Stimulated activated naive CD8-positive, alpha-beta T cell treated with anti-CD3 and anti-CD28 coated beads, Interleukin-15, Interleukin-2, amounts not matched to agents 100 ng/mL and 50 ng/mL, for 24 hours (primary cell): ENCODE results near the gene TMEM115.

Experiments used
- H3K27ac Mint-ChIP-seq: one replicate; pipeline ENCODE4 v1.8.0; 2021; ENCODE audit warnings: mild to moderate bottlenecking, mixed read lengths
- H3K27me3 Mint-ChIP-seq: one replicate; pipeline ENCODE4 v1.8.0; 2021; ENCODE audit warnings: mixed read lengths
- H3K36me3 Mint-ChIP-seq: one replicate; pipeline ENCODE4 v1.8.0; 2021; ENCODE audit warnings: low read depth, mixed read lengths
- H3K4me1 Mint-ChIP-seq: one replicate; pipeline ENCODE4 v1.8.0; 2021; ENCODE audit warnings: low read depth, mixed read lengths
- H3K4me3 Mint-ChIP-seq: one replicate; pipeline ENCODE4 v1.8.0; 2021; ENCODE audit warnings: mild to moderate bottlenecking, mixed read lengths
- H3K9me3 Mint-ChIP-seq: one replicate; pipeline ENCODE4 v1.8.0; 2021; ENCODE audit warnings: mixed read lengths

TMEM115 gene

DNA sequence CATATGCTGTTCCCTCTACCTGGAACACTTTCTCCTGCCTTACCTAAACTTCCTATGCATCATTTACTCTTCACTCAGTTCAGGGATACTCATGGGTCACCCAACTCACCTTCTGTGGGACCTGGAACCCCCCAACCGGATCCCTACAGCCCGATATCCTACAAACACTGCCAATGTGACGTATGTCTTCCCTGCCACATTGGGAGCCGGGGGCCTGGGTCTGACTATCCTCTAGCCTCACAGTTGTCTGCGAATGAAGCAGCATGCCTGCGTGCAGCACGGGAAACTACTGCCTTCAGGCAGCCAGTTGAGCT is 9.2 kb downstream of the TMEM115 start:
- peaks cover 23% of the 10 kb centered on the region for H3K36me3 Mint-ChIP-seq
- H3K4me1 Mint-ChIP-seq = peaks cover 67% of the 10 kb centered on the region
- H3K27me3 Mint-ChIP-seq = no peaks in the 10 kb centered on the region
- H3K9me3 Mint-ChIP-seq = no peaks in the 10 kb centered on the region
- peak overlapping the region; percentile 97 for H3K4me3 Mint-ChIP-seq
- peak overlapping the region; percentile 98 for H3K27ac Mint-ChIP-seq

GRCh38 chr3:50347187-50347813 is 12.0 kb downstream of the TMEM115 start:
- Mint-ChIP-seq H3K36me3 (peaks cover 17% of the 10 kb centered on the region), H3K4me3 (no peak overlapping the region), H3K27ac (no peak overlapping the region)

DNA sequence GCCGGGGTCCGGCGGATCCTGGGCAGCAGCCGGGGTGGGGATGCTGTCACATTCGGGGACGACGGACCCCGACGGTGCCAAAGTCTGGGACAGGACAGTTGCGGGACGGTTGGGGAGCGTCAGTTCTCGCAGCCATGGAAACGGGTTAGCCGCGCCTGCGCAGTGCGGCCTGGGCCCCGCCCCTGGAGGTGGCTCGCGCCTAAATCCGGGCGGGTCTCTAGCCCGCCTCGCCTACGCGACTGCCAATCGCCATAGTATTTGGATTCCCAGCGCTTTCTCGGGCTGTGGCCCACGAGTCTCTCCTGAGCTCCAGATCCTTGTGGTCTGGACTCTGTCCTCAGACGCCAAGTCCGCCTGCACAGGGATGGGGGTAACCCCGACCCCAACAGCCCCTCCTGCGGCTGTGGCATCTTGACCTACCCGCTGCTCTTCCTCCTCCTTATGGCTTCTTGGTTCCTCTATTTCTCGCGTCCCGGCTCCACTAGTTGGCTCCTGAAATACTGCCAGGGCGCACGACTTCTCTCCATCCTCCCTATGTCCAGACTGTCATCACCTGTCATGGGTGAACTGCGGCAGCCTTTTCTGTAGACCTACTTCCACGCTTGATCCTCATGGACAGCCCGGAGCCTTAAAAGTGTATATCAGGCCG is 13.6 kb downstream of the TMEM115 start, which contains the start of gene ZMYND10:
ZMYND10 (minus strand) TSS at position 147 of the 649 bp plus-strand sequence. CDS start 153 bp downstream, outside the sequence.
- Mint-ChIP-seq H3K36me3 (peaks cover 17% of the 10 kb centered on the region), H3K27me3 (no peaks in the 10 kb centered on the region), H3K9me3 (no peaks in the 10 kb centered on the region), H3K27ac (peak within 1 kb of the TSS; percentile 9), H3K4me3 (peak within 1 kb of the TSS; percentile 47), H3K4me1 (peaks cover 68% of the 10 kb centered on the region)

More at GRCh38 chr3:50347187-50347813, 12.0 kb downstream of the TMEM115 start:
- no peaks in the 10 kb centered on the region for H3K9me3 Mint-ChIP-seq
- H3K27me3 Mint-ChIP-seq = no peaks in the 10 kb centered on the region
- H3K4me1 Mint-ChIP-seq = peaks cover 67% of the 10 kb centered on the region

GRCh38 chr3:50345008-50345407 is 14.3 kb downstream of the TMEM115 start:
- no peaks in the 10 kb centered on the region for H3K27me3 Mint-ChIP-seq
- peaks cover 65% of the 10 kb centered on the region for H3K4me1 Mint-ChIP-seq
- H3K4me3 Mint-ChIP-seq = peak overlapping the region; percentile 23
- no peaks in the 10 kb centered on the region for H3K9me3 Mint-ChIP-seq
- peaks cover 14% of the 10 kb centered on the region for H3K36me3 Mint-ChIP-seq
- no peak overlapping the region for H3K27ac Mint-ChIP-seq

DNA sequence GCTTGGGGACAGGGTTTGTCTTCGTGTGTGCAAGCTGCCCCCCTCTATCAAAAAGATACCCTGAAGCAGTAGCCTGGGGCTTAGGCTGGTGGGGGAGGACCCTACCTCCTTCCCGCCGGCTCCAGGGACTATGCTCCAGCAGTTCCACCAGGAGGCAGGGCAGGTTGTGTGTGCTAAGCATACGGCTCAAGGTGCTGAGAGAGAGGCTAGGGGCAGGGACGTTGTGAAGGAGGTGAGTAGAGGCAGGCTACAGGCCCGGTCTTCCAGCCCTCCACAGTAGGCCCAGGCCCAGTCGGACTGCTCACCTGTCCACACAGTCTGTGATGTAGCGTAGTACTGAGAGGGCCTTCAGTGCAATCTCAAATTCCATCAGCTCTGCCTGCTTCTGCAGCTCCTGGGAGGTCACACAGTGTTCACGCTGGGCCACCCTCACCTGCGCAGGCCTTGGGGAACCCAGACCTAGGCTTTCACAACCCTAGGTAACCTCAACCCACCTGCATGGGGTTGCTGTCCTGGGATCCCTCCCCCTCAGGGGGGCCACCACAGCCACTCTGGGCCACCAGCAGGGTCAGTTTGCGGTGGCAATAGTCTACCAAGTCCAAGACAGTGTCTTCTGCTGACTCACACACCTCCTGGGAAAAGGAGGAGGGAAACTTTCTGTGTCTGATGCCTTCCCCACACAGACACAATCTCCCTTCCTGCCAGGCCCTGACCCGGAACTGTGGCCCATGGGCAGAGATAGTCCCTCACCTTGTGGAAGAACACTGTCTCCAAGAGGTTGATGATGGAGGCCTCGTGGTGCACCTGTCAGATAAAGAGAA is 16.3 kb downstream of the TMEM115 start:
- H3K27me3 Mint-ChIP-seq = no peaks in the 10 kb centered on the region
- H3K9me3 Mint-ChIP-seq = no peaks in the 10 kb centered on the region
- no peak overlapping the region for H3K27ac Mint-ChIP-seq
- H3K36me3 Mint-ChIP-seq = peaks cover 22% of the 10 kb centered on the region
- no peak overlapping the region for H3K4me3 Mint-ChIP-seq
- H3K4me1 Mint-ChIP-seq = peaks cover 63% of the 10 kb centered on the region

DNA sequence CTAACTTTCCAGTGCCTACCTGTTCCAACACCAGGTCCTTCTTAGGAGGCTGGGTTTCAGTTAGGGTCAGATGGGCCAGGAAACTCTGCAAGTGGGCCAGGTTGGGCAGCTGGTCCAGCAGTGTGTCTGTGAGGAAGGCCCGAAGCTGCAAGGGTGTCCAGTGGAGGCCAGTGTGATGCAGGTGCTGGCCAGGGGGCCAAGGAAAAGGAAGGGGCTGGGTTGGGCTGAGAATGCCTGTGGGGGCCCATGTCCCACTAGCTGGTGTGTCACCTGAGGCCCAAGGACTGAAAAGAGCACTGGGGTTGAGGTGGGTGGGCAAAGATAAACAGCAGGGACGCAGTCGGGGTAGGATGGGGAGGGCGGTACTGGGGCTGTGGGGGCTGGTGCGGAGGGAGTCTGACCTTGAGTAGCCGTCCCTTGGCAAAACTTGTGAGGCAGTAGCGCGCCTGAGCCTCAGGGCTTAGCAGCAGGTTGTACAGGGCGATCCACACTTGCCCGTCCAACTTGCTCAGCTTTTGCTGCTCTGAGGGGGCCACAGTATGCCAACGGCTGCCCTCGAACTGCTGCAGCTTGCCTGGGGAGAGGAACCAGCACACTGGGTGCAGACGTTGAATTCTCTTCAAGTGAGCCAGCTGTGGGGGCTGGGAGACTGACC is 17.2 kb downstream of the TMEM115 start:
- H3K4me1 Mint-ChIP-seq = peaks cover 54% of the 10 kb centered on the region

DNA sequence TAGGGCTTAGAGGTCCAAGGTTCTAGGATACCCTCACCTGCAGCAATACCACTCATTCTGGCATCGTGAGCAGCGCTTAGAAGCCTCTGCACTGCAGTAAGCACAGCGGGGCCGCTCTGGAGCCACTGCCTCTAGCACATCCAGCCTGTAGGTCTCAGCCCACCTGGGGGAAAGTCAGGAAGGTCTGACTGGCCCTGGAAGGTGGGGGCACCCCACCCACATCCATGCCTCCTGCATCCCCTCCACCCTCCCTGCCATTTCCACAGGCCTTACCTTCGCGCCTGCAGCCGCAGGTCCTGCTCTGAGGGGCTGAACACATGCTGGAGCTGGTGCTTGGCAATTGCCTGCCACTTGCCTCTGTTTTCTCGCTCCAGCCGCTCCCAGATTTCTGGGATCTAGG is 17.8 kb downstream of the TMEM115 start:
- H3K27ac Mint-ChIP-seq = peak overlapping the region; percentile 88
- peak overlapping the region; percentile 90 for H3K4me3 Mint-ChIP-seq
- H3K27me3 Mint-ChIP-seq = no peaks in the 10 kb centered on the region
- H3K36me3 Mint-ChIP-seq = peaks cover 19% of the 10 kb centered on the region
- H3K4me1 Mint-ChIP-seq = peaks cover 51% of the 10 kb centered on the region
- H3K9me3 Mint-ChIP-seq = no peaks in the 10 kb centered on the region

More for the DNA sequence above, 17.2 kb downstream of the TMEM115 start:
- Mint-ChIP-seq H3K27ac (no peak overlapping the region), H3K36me3 (peaks cover 17% of the 10 kb centered on the region), H3K27me3 (no peaks in the 10 kb centered on the region), H3K9me3 (no peaks in the 10 kb centered on the region), H3K4me3 (peak overlapping the region; percentile 13)

GRCh38 chr3:50340448-50341329 is 18.6 kb downstream of the TMEM115 start, which contains the start of gene RASSF1:
Gene RASSF1, minus strand, starts transcription at chr3:50340836. Its CDS starts 31 bp downstream, at chr3:50340805.
- H3K9me3 Mint-ChIP-seq = no peaks in the 10 kb centered on the region
- peaks cover 51% of the 10 kb centered on the region for H3K4me1 Mint-ChIP-seq
- H3K27me3 Mint-ChIP-seq = no peaks in the 10 kb centered on the region
- H3K36me3 Mint-ChIP-seq = peaks cover 28% of the 10 kb centered on the region
- H3K27ac Mint-ChIP-seq = peak within 1 kb of the TSS; percentile 88
- peak within 1 kb of the TSS; percentile 90 for H3K4me3 Mint-ChIP-seq

- peak overlapping the region; percentile 90 for H3K4me3 Mint-ChIP-seq
- H3K9me3 Mint-ChIP-seq = no peaks in the 10 kb centered on the region
- H3K27me3 Mint-ChIP-seq = no peaks in the 10 kb centered on the region
- peak overlapping the region; percentile 88 for H3K27ac Mint-ChIP-seq
- peaks cover 34% of the 10 kb centered on the region for H3K36me3 Mint-ChIP-seq
- H3K4me1 Mint-ChIP-seq = peaks cover 53% of the 10 kb centered on the region
These were observed 19.2 kb downstream of the TMEM115 start for GRCh38 chr3:50340147-50340447.

GRCh38 chr3:50339485-50340146 is 19.7 kb downstream of the TMEM115 start:
- no peaks in the 10 kb centered on the region for H3K27me3 Mint-ChIP-seq
- peak overlapping the region; percentile 90 for H3K4me3 Mint-ChIP-seq
- H3K27ac Mint-ChIP-seq = peak overlapping the region; percentile 88
- H3K9me3 Mint-ChIP-seq = no peaks in the 10 kb centered on the region
- peaks cover 36% of the 10 kb centered on the region for H3K36me3 Mint-ChIP-seq
- peaks cover 58% of the 10 kb centered on the region for H3K4me1 Mint-ChIP-seq

DNA sequence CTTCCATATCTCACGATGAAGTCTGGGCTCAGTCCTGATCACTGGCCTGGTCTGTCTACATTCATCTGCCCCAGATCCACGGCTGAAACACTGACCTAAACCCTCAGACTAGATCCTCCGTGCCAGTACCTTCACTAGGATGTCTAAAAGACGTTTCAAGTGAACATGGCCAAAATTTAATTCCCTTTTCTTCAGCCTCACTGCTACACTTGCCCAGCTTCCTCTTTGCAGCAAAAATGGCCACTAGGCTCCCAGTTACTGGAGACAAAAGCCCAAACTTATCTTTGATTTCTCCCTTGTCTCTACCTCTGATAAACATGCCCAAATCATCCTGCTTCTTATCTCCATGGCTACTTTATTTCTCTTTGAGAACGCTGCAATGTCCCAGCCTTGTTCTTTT is 20.4 kb downstream of the TMEM115 start:
- Mint-ChIP-seq H3K9me3 (no peaks in the 10 kb centered on the region), H3K36me3 (peaks cover 42% of the 10 kb centered on the region), H3K4me3 (peak overlapping the region; percentile 90), H3K27ac (peak overlapping the region; percentile 88), H3K27me3 (no peaks in the 10 kb centered on the region), H3K4me1 (peaks cover 62% of the 10 kb centered on the region)

DNA sequence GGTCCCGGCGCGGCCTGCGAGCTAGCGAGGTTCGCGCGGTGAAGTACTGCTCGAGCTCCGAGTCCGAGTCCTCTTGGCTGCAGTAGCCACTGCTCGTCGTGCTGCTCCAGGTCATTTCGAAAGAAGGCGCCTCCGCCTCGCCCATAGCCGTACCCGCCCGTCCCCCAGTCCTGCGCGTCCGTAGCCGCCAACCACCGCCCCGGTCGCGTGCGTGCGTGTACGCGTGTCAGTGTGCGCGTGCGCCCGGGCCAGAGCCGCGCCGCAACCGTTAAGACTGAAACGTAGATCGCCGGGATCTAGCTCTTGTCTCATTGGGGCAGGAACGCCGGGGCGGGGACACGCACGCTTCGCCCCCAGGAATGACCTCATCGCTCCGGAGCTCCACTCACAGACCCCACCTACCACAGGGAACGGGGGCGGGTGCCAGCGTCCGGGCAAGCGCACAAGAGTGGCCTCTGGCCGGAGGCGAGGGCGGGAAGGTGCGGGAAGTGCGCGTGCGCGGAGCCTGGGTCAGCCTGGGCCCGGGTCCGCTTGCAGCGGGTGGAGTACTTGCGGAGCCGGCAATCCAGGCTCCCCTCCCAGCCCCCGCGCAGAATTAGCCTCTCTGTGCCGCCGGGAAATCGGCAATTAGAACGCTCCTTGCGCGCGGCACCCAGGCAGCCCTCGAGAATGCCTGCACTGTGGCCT is 22.0 kb downstream of the TMEM115 start:
- Mint-ChIP-seq H3K27me3 (no peaks in the 10 kb centered on the region), H3K27ac (peak overlapping the region; percentile 88), H3K36me3 (peaks cover 48% of the 10 kb centered on the region), H3K4me3 (peak overlapping the region; percentile 90), H3K9me3 (no peaks in the 10 kb centered on the region), H3K4me1 (peaks cover 67% of the 10 kb centered on the region)

GRCh38 chr3:50336452-50337174 is 22.7 kb downstream of the TMEM115 start:
- H3K27me3 Mint-ChIP-seq = no peaks in the 10 kb centered on the region
- peaks cover 54% of the 10 kb centered on the region for H3K36me3 Mint-ChIP-seq
- no peaks in the 10 kb centered on the region for H3K9me3 Mint-ChIP-seq
- peak overlapping the region; percentile 97 for H3K27ac Mint-ChIP-seq
- peak overlapping the region; percentile 90 for H3K4me3 Mint-ChIP-seq
- H3K4me1 Mint-ChIP-seq = peaks cover 62% of the 10 kb centered on the region
